Left ventricle myocardium inferior (tissue), 1 donor: ENCODE data around the gene RNGTT. TPM values are rescaled to one million over a fixed set of nuclear protein-coding genes. Genes with fewer than 3 reads are reported as not detected.

Experiments
- DNase-seq: peaks from one replicate; pipeline ENCODE4 v3.0.0-alpha.2; 2020
- H3K27ac ChIP-seq: fragments of 200-600 bp; replicated peaks from 2 replicates; pipeline ENCODE4 v1.8.0; 2021
- H3K27me3 ChIP-seq: fragments of 200-600 bp; 2 replicates; pipeline ENCODE4 v1.8.0; 2021; ENCODE audit warnings: low read depth
- H3K36me3 ChIP-seq: fragments of 200-600 bp; 2 replicates; pipeline ENCODE4 v1.8.0; 2021
- H3K4me1 ChIP-seq: fragments of 200-600 bp; 2 replicates; pipeline ENCODE4 v1.8.0; 2021
- H3K4me3 ChIP-seq: fragments of 200-600 bp; 2 replicates; pipeline ENCODE4 v1.8.0; 2021; ENCODE audit warnings: mild to moderate bottlenecking, moderate library complexity
- H3K9me3 ChIP-seq: fragments of 200-600 bp; replicated peaks from 2 replicates; pipeline ENCODE4 v1.8.0; 2021
- intact Hi-C: fragments of 100-400 bp; cut with micrococcal nuclease; formaldehyde crosslinking; loops from one replicate; pipeline ENCODE4 v1.11.0; 2022
- total RNA-seq: library from RNA; stranded (reverse); fragmentation: NEBNext Ultra II Directional; extraction: Animal tissue kit (Norgen Biotek cat#: 25700); gene quantifications from one replicate; pipeline ENCODE4 v1.2.1, GENCODE V29; 2021
- TF ChIP-seq, protein P1 (sequence below): fragments of 200-600 bp; IDR thresholded peaks from 2 replicates; pipeline ENCODE4 v1.8.0; 2021; ENCODE audit warnings: antibody characterized with exemption, mild to moderate bottlenecking, borderline replicate concordance
- donor health status: DM: no; HTN: yes; CAD: no; lungs with severe emphysema.

Gene RNGTT
- total RNA-seq, 1 donor from 2014 or later = 9.1 TPM

DNA sequence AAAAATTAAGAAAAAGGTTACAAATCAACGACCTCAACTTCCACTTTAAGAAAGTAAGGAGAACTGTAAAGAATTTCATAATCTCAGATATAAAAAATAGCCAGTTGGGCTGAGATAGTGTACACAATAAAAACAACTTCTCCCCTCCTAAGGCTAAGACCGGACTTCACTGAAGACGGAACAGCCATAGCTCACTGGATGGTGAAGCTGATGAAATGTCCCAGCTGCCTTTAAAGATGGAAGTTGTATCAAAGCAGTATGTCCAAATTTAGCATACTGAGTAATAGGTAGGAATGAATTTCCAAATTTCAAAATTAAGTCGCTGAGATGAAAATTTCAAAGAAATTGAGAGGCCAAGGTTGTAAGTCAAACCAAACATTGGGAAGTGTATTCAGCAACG is 153.3 kb downstream of the RNGTT start:
- no peak overlapping the region for H3K4me3 ChIP-seq
- H3K27me3 ChIP-seq = no peaks in the 10 kb centered on the region
- peaks cover 5% of the 10 kb centered on the region for H3K4me1 ChIP-seq
- no peak overlapping the region for H3K27ac ChIP-seq
- TF ChIP-seq, protein P1, sequence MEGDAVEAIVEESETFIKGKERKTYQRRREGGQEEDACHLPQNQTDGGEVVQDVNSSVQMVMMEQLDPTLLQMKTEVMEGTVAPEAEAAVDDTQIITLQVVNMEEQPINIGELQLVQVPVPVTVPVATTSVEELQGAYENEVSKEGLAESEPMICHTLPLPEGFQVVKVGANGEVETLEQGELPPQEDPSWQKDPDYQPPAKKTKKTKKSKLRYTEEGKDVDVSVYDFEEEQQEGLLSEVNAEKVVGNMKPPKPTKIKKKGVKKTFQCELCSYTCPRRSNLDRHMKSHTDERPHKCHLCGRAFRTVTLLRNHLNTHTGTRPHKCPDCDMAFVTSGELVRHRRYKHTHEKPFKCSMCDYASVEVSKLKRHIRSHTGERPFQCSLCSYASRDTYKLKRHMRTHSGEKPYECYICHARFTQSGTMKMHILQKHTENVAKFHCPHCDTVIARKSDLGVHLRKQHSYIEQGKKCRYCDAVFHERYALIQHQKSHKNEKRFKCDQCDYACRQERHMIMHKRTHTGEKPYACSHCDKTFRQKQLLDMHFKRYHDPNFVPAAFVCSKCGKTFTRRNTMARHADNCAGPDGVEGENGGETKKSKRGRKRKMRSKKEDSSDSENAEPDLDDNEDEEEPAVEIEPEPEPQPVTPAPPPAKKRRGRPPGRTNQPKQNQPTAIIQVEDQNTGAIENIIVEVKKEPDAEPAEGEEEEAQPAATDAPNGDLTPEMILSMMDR = no peak
- no peak for DNase-seq
- H3K9me3 ChIP-seq = peaks cover 13% of the 10 kb centered on the region
- H3K36me3 ChIP-seq = no peaks in the 10 kb centered on the region
- intact Hi-C loops = no loop called here

DNA sequence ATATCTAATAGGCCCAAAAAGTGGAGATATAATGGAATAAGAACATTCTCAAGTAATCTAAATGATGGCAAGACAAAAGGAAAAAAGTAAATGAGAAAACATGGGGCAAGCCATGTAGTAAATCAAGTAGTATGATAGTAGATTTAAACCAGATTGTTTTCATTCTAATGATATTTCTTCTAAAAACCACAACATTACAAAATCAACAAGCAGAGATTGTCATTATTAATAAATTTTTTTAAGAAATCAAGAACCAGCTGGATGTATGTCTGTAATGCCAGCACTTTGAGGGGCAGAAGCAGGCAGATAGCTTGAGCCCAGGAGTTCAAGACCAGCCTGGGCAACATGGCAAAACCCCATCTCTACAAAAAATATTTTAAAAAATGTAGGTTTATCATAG is 155.0 kb downstream of the RNGTT start:
- Histone ChIP-seq H3K36me3 (no peaks in the 10 kb centered on the region), H3K27ac (no peak overlapping the region), H3K9me3 (peaks cover 13% of the 10 kb centered on the region), H3K4me3 (no peak overlapping the region), H3K27me3 (no peaks in the 10 kb centered on the region), H3K4me1 (no peaks in the 10 kb centered on the region)
- TF ChIP-seq, protein P1 = no peak
- no peak for DNase-seq
- intact Hi-C loops = no loop called here

DNA sequence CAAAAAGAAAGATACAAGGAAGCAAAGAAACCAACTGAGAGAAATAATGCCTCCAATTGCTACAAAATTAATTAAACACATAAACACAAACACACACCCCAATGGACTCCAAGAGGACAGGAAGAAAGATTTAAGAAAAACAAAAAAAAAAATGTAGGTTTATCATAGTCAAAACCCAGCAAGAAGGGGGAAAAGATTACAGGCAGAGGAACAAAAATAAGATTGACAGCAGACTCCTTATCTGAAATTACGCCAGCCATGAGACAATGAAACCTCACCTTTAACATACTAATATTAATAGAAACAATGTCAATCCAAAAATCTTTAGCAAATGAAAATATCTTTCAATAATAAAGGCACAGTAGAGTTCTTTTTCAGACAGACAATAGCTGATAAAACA is 155.8 kb downstream of the RNGTT start:
- DNase-seq = no peak
- no peaks in the 10 kb centered on the region for H3K36me3 ChIP-seq
- peaks cover 13% of the 10 kb centered on the region for H3K9me3 ChIP-seq
- no peak overlapping the region for H3K4me3 ChIP-seq
- TF ChIP-seq, protein P1 = no peak
- intact Hi-C loops = no loop called here
- no peaks in the 10 kb centered on the region for H3K4me1 ChIP-seq
- no peak overlapping the region for H3K27ac ChIP-seq
- no peaks in the 10 kb centered on the region for H3K27me3 ChIP-seq

DNA sequence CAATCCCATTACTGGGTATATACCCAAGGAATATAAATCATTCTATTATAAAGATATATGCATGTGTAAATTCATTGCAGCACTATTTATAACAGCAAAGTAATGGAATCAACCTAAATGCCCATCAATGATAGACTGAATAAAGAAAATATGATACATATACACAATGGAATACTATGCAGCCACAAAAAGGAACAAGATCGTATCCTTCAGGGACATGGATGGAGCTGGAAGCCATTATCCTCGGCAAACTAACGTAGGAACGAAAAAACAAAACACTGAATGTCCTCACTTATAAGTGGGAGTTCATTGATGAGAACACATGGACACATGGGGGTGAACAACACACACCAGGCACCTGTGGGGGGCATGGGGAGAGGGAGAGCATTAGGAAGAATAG is 156.7 kb downstream of the RNGTT start:
- H3K36me3 ChIP-seq = no peaks in the 10 kb centered on the region
- peaks cover 13% of the 10 kb centered on the region for H3K9me3 ChIP-seq
- intact Hi-C loops = no loop called here
- H3K4me3 ChIP-seq = no peak overlapping the region
- no peak for DNase-seq
- no peaks in the 10 kb centered on the region for H3K27me3 ChIP-seq
- TF ChIP-seq, protein P1 = no peak
- no peak overlapping the region for H3K27ac ChIP-seq
- H3K4me1 ChIP-seq = no peaks in the 10 kb centered on the region

DNA sequence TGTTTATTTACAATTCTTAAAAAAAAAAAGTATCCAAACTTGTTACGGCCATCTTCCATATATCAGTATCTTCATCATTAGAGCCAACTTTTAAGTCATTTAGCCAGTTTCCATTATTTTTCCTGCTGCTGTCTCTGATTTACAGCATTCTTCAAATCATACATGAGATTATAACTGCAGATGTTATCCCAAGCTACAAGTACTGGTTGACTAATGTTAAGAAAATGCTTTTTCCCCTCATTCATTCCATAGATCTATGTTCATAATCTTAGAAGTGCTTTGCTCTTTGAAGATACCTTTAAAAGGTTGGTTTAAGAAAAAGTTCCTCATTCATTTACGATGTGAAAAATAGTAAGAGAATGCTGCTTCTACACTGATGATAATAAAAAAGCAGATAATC is 158.7 kb downstream of the RNGTT start:
- Histone ChIP-seq H3K27ac (no peak overlapping the region), H3K4me1 (no peaks in the 10 kb centered on the region), H3K27me3 (no peaks in the 10 kb centered on the region), H3K36me3 (no peaks in the 10 kb centered on the region), H3K4me3 (no peak overlapping the region), H3K9me3 (peaks cover 13% of the 10 kb centered on the region)
- TF ChIP-seq, protein P1 = no peak
- intact Hi-C loops = no loop called here
- no peak for DNase-seq

DNA sequence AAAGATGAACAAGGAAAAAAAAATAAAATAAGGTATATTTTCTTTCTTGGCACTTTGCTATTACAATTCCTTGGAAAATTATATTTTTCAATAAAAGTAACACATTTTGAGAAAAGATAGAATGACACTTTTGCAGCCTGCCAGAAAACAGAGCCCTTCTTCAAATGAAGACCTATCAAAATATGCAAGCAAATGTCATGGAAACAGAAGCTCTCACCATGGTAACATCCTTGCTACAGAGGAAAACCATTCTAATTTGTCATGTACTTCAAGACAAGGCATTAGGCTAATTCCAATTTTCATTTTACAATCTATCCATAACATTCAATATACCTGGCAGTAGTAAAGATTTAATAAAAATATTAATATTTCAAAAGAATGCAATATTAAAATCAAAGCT is 177.9 kb downstream of the RNGTT start:
- no peak overlapping the region for H3K4me3 ChIP-seq
- no peaks in the 10 kb centered on the region for H3K27me3 ChIP-seq
- no peaks in the 10 kb centered on the region for H3K36me3 ChIP-seq
- no peaks in the 10 kb centered on the region for H3K4me1 ChIP-seq
- intact Hi-C loops = no loop called here
- TF ChIP-seq, protein P1 = no peak
- H3K27ac ChIP-seq = no peak overlapping the region
- H3K9me3 ChIP-seq = no peaks in the 10 kb centered on the region
- no peak for DNase-seq
